Natural killer cell (primary cell): Measurements from ENCODE around the gene ODAD3. TPM values are rescaled to one million over a fixed set of nuclear protein-coding genes. Genes with fewer than 3 reads are reported as not detected.
"Not testable (repeated sequence)": the region's sequence is repeated elsewhere in the genome, so short reads cannot be mapped to it uniquely, and the experiment has no call there.

Source experiments
- ATAC-seq, 3 donors: fragments of 150-1000 bp in 2 of 3; fragments of 200-7000 bp in 1 of 3; cut with Tn5 transposase; 1 replicate in 1 of 3; 2 replicates in 2 of 3; pipeline ENCODE4 v1.10.0; 2021; ENCODE audit warnings: mild to moderate bottlenecking in 2 of 3, moderate library complexity in 2 of 3
- DNase-seq, 2 donors: peaks; one replicate each; pipeline versions ENCODE4 v3.0.0 to v3.0.0-alpha.2; 2013 to 2021; ENCODE audit warnings: mixed read lengths in 1 of 2
- H3K27ac ChIP-seq: one replicate; pipeline ENCODE4 v1.5.1; 2013; ENCODE audit warnings: mild to moderate bottlenecking, low read length
- H3K27me3 ChIP-seq: one replicate; pipeline ENCODE4 v1.6.1; 2013; ENCODE audit warnings: low read length; ENCODE audit not compliant: control insufficient read depth, insufficient read depth
- H3K36me3 ChIP-seq: one replicate; pipeline ENCODE4 v1.6.1; 2013; ENCODE audit warnings: low read length; ENCODE audit not compliant: control insufficient read depth, insufficient read depth
- H3K4me1 ChIP-seq: one replicate; pipeline ENCODE4 v1.6.1; 2013; ENCODE audit warnings: low read length; ENCODE audit not compliant: control insufficient read depth, insufficient read depth
- H3K4me3 ChIP-seq: one replicate; pipeline ENCODE4 v1.5.1; 2013; ENCODE audit warnings: low read length
- H3K9me3 ChIP-seq: one replicate; pipeline ENCODE4 v1.6.1; 2013; ENCODE audit warnings: low read length; ENCODE audit not compliant: control insufficient read depth, insufficient read depth
- H3K27ac Mint-ChIP-seq, 2 donors: one replicate each; pipeline ENCODE4 v1.8.0; 2022; ENCODE audit warnings: mild to moderate bottlenecking in 2 of 2, mixed read lengths in 2 of 2, moderate library complexity in 1 of 2
- H3K27me3 Mint-ChIP-seq, 2 donors: one replicate each; pipeline ENCODE4 v1.8.0; 2022; ENCODE audit warnings: low read depth in 2 of 2, mixed read lengths in 2 of 2
- H3K36me3 Mint-ChIP-seq: one replicate; pipeline ENCODE4 v1.8.0; 2022; ENCODE audit warnings: mixed read lengths
- H3K4me1 Mint-ChIP-seq, 2 donors: one replicate each; pipeline ENCODE4 v1.8.0; 2022; ENCODE audit warnings: mixed read lengths in 2 of 2
- H3K4me3 Mint-ChIP-seq: one replicate; pipeline ENCODE4 v1.8.0; 2022; ENCODE audit warnings: mild to moderate bottlenecking, moderate library complexity, mixed read lengths
- H3K9me3 Mint-ChIP-seq, 2 donors: one replicate each; pipeline ENCODE4 v1.8.0; 2022; ENCODE audit warnings: mixed read lengths in 2 of 2
- CTCF ChIP-seq: fragments of 200-600 bp; IDR thresholded peaks from one replicate; pipeline ENCODE4 v1.8.0; 2022; ENCODE audit warnings: antibody characterized with exemption
- WGBS: methylation state at CpG from one replicate; pipeline ENCODE4 v1.1.7; 2013; ENCODE audit warnings: missing lambda C conversion rate; ENCODE audit not compliant: insufficient coverage; 5-methylcytosine and 5-hydroxymethylcytosine counted together
- intact Hi-C: fragments of 100-400 bp; cut with micrococcal nuclease; formaldehyde crosslinking; loops from one replicate; pipeline ENCODE4 v1.14.2; 2022
- total RNA-seq, 4 donors: library from RNA; stranded (reverse); fragments of 120-200 nt in 1 of 4; gene quantifications; one replicate each; pipeline versions ENCODE4 v1.2.3 to v1.2.4, GENCODE V29; 2013 to 2022

The ODAD3 gene
- total RNA-seq, 3 donors from 2014 or later (not counting 1 experiment from before 2014, with no cell fraction given) = not detected

- no peaks in the 10 kb centered on the region for H3K9me3 Mint-ChIP-seq
- no peaks in the 10 kb centered on the region for H3K36me3 Mint-ChIP-seq
- peaks cover 3% of the 10 kb centered on the region for H3K27me3 ChIP-seq
- H3K27ac Mint-ChIP-seq = no peak overlapping the region
- WGBS = 77% methylated on average over 12 of the region's 12 CpGs
- intact Hi-C loops = no loop called here
- ATAC-seq = no peak
- H3K9me3 ChIP-seq = no peaks in the 10 kb centered on the region
- TF ChIP-seq CTCF = no peak
- H3K4me3 Mint-ChIP-seq = no peak overlapping the region
- H3K27ac ChIP-seq = no peak overlapping the region
- H3K36me3 ChIP-seq = no peaks in the 10 kb centered on the region
- no peak overlapping the region for H3K4me3 ChIP-seq
- H3K27me3 Mint-ChIP-seq = peaks cover 0 to 5% of the 10 kb centered on the region in 2 donors
- DNase-seq = no peak
- no peaks in the 10 kb centered on the region for H3K4me1 Mint-ChIP-seq
- H3K4me1 ChIP-seq = no peaks in the 10 kb centered on the region
These were observed 28.5 kb upstream of the ODAD3 start for GRCh38 chr19:11463391-11463790.

DNA sequence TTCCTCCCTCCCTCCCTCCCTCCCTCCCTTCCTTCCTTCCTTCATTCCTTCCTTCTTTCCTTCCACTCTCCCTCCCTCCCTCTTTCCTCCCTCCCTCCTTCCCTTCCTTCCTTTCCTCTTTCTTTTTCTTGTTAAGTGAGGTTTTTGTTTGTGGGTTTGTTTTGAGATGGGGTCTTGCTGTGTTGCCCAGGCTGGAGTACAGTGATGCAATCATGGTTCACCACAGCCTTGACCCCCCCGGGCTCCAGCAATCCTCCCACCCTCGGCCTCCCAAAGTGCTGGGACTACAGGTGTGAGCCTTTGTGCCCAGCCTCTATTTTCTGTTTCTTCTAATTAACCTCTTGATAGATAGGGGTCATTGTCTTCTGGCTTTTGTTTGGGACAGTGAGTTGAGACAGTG is 26.5 kb upstream of the ODAD3 start:
- no peak for TF ChIP-seq CTCF
- Mint-ChIP-seq H3K36me3 (no peaks in the 10 kb centered on the region), H3K4me1 (no peaks in the 10 kb centered on the region), H3K4me3 (no peak overlapping the region), H3K27me3 (peaks cover 0 to 5% of the 10 kb centered on the region in 2 donors), H3K9me3 (no peaks in the 10 kb centered on the region), H3K27ac (no peak overlapping the region)
- intact Hi-C loops = no loop called here
- H3K36me3 ChIP-seq = no peaks in the 10 kb centered on the region
- H3K4me1 ChIP-seq = no peaks in the 10 kb centered on the region
- 77% methylated on average over 2 of the region's 2 CpGs for WGBS
- no peak overlapping the region for H3K27ac ChIP-seq
- DNase-seq = no peak
- H3K27me3 ChIP-seq = peaks cover 3% of the 10 kb centered on the region
- no peak overlapping the region for H3K4me3 ChIP-seq
- H3K9me3 ChIP-seq = no peaks in the 10 kb centered on the region
- no peak for ATAC-seq

DNA sequence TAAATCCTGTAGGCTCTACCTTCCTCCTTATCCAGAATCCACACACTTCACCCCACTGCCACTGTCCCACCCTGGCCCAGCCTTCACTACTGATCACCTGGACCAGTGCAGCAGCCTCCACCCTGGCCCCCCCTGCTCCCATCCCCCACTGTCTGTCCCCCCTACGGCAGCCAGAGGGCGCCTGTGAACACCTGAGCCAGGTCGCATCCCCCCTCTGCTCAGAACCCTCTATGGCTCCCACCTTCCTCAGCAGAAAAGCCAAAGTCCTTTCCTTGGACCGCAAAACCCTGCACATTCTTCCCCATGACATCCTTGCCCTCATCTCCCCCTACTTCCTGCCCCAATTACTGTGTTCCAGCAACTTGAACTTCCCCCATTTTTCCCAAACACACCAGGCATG is 25.3 kb upstream of the ODAD3 start:
- H3K9me3 Mint-ChIP-seq = no peaks in the 10 kb centered on the region
- Histone ChIP-seq H3K4me1 (no peaks in the 10 kb centered on the region), H3K9me3 (no peaks in the 10 kb centered on the region), H3K27me3 (peaks cover 3% of the 10 kb centered on the region), H3K36me3 (no peaks in the 10 kb centered on the region), H3K4me3 (no peak overlapping the region), H3K27ac (no peak overlapping the region)
- TF ChIP-seq CTCF = no peak
- H3K27me3 Mint-ChIP-seq = peaks cover 0 to 5% of the 10 kb centered on the region in 2 donors
- no peak for ATAC-seq
- 56% methylated on average over 4 of the region's 4 CpGs for WGBS
- no peaks in the 10 kb centered on the region for H3K36me3 Mint-ChIP-seq
- DNase-seq = peak in 1 of 2 donors; percentile 40
- H3K4me1 Mint-ChIP-seq = no peaks in the 10 kb centered on the region
- H3K27ac Mint-ChIP-seq = no peak overlapping the region
- H3K4me3 Mint-ChIP-seq = no peak overlapping the region
- intact Hi-C loops = no loop called here

DNA sequence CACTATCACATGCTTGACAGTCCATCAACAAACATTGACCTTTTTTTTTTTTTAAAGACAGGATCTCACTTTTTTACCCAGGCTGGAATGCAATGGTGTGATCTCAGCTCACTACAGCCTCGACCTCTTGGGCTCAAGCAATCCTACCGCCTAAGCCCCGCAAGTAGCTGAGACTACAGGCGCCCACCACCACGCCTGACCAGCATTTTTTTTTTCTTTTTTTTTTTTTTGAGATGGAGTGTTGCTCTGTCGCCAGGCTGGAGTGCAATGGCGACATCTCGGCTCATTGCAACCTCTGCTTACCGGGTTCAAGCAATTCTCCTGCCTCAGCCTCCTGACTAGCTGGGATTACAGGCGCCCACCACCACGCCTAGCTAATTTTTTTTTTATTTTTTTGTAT is 24.0 kb upstream of the ODAD3 start:
- H3K27me3 ChIP-seq, intact Hi-C loops, H3K4me3 Mint-ChIP-seq, H3K9me3 Mint-ChIP-seq, ATAC-seq, H3K27me3 Mint-ChIP-seq, H3K4me1 ChIP-seq, H3K27ac ChIP-seq, H3K9me3 ChIP-seq, H3K36me3 Mint-ChIP-seq, H3K4me1 Mint-ChIP-seq, H3K4me3 ChIP-seq, H3K36me3 ChIP-seq, H3K27ac Mint-ChIP-seq, DNase-seq: not testable (repeated sequence)
- WGBS = 89% methylated on average over 10 of the region's 11 CpGs
